ENCODE data around the gene BRMS1.

The BRMS1 gene

GRCh38 chr11:66287889-66288670 lies 56.8 kb downstream of the BRMS1 start:
- no peak for DNase-seq (ENCODE audit: low read depth in 1 of 2, low spot score in 1 of 2)

Data from activated T-helper 1 cell treated with anti-CD3 and anti-CD28 coated beads, Interleukin-2, amount 50 U/mL, for 16 hours (primary cell).